ENCODE data around the gene HAAO. TPM values are rescaled to one million over a fixed set of nuclear protein-coding genes. Genes with fewer than 3 reads are reported as not detected.

HAAO gene
- total and polyA plus RNA-seq, 2 of the 13 experiments (the other 11 are each of a cell fraction or from before 2014, with no cell fraction given) = 36.1 to 42.7 TPM

DNA sequence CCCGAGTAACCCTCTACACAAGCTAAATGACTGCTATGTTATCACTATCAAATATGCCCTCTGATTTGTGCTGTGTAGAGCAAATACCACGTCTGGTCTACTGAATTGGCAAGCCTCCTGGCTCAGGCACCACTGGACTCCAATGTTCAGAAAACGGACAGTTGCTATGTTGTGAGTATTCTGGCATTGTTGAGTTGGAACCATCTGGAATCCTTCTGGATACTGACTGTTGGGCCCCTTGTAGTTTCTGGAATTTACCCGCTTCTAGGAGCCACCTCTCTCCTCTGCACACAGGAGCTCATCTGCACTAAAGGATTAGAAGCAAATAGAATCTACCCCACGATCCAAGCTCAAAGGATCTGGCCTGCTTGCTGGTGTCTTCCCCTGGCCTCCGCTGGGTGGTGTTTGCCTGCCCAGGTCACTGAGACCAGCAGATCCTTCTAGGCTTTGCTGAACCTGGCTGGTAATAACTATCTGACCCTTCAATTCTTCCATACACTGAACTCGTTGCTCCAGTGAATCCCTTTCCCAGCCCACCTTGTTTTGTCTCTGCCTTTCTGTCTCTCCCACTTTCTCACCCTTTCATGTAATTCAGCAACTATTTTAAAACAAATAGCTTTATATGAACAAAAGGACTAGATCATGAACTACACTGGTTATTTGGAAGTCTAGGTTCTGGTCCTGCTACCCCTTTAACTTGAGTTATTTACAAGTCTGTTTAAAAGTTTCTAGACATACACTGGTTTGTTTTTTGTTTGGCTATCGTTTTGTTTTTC is 2.1 kb upstream of the HAAO start (continued):
- TF ChIP-seq, protein P1, sequence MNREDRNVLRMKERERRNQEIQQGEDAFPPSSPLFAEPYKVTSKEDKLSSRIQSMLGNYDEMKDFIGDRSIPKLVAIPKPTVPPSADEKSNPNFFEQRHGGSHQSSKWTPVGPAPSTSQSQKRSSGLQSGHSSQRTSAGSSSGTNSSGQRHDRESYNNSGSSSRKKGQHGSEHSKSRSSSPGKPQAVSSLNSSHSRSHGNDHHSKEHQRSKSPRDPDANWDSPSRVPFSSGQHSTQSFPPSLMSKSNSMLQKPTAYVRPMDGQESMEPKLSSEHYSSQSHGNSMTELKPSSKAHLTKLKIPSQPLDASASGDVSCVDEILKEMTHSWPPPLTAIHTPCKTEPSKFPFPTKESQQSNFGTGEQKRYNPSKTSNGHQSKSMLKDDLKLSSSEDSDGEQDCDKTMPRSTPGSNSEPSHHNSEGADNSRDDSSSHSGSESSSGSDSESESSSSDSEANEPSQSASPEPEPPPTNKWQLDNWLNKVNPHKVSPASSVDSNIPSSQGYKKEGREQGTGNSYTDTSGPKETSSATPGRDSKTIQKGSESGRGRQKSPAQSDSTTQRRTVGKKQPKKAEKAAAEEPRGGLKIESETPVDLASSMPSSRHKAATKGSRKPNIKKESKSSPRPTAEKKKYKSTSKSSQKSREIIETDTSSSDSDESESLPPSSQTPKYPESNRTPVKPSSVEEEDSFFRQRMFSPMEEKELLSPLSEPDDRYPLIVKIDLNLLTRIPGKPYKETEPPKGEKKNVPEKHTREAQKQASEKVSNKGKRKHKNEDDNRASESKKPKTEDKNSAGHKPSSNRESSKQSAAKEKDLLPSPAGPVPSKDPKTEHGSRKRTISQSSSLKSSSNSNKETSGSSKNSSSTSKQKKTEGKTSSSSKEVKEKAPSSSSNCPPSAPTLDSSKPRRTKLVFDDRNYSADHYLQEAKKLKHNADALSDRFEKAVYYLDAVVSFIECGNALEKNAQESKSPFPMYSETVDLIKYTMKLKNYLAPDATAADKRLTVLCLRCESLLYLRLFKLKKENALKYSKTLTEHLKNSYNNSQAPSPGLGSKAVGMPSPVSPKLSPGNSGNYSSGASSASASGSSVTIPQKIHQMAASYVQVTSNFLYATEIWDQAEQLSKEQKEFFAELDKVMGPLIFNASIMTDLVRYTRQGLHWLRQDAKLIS (CRISPR knock-in tag; IDR thresholded peaks at IDR 0.05) = no peak
- TF ChIP-seq ZNF441 (CRISPR knock-in tag; IDR thresholded peaks at IDR 0.05; ENCODE audit: borderline replicate concordance) (0 out of 2 replicates have a peak, but pooled peaks have one; percentile 35), ZNF12 (CRISPR knock-in tag; IDR thresholded peaks at IDR 0.05) (peak; percentile 72), ZEB1 (IDR thresholded peaks at IDR 0.05; ENCODE audit: insufficient replicate concordance, low read depth) (no peak), ISL2 (CRISPR knock-in tag; IDR thresholded peaks at IDR 0.05) (0 out of 2 replicates have a peak, but pooled peaks have one; percentile 35), CHD2 (IDR thresholded peaks at IDR 0.05; ENCODE audit: low read depth, low read length) (no peak), SAFB2 (CRISPR knock-in tag; IDR thresholded peaks at IDR 0.05; ENCODE audit: borderline replicate concordance, low read depth) (no peak), ZNF704 (CRISPR knock-in tag; IDR thresholded peaks at IDR 0.05; ENCODE audit: borderline replicate concordance) (no peak), MEIS2 (CRISPR knock-in tag; IDR thresholded peaks at IDR 0.05) (peak; percentile 80; the same call in 1 of the 2 replicates), MLX (CRISPR knock-in tag; IDR thresholded peaks at IDR 0.05) (no peak), DZIP1 (CRISPR knock-in tag; IDR thresholded peaks at IDR 0.05) (no peak), ZKSCAN5 (CRISPR knock-in tag; IDR thresholded peaks at IDR 0.05) (no peak), MZF1 (CRISPR knock-in tag; IDR thresholded peaks at IDR 0.05; ENCODE audit: borderline replicate concordance) (no peak), XBP1 (CRISPR knock-in tag; IDR thresholded peaks at IDR 0.05) (no peak), SNAPC4 (CRISPR knock-in tag; IDR thresholded peaks at IDR 0.05) (no peak)
